ENCODE data around the gene TIAM2.

GRCh38 chr6:155013457-155013876 is 18.4 kb downstream of the TIAM2 start:
- no peak for TF ChIP-seq CTCF (IDR thresholded peaks at IDR 0.05)
- TF ChIP-seq POLR2A (IDR thresholded peaks at IDR 0.05), result no peak

Measured in adrenal gland (tissue), 5 donors.